GM18517 (cell line): Measurements from ENCODE around the gene ANGPTL3.

Experiments used
- ATAC-seq: cut with Tn5 transposase; IDR thresholded peaks from one replicate; pipeline ENCODE4 v1.9.1; 2021; ENCODE audit warnings: mild to moderate bottlenecking, moderate library complexity; ENCODE audit not compliant: unreplicated experiment

ANGPTL3 gene

GRCh38 chr1:62625415-62625814, 28.1 kb downstream of the ANGPTL3 start:
- ATAC-seq = peak; percentile 54

DNA sequence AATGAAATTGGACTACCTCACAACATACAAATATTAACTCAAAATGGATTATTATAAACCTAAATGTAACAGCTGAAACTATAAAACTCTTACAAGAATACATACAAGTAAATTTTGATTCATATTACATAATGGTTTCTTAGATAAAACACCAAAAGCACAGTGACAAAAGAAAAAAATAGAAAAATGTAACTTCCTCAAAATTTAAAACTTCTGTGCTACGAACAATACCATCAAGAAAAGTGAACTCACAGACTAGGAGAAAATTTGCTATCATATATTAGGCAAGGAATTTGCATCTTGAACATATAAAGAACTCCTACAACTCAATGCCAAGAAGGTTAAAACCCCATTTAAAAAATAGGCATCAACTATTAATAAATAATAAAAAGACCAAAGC, 31.2 kb downstream of the ANGPTL3 start:
- ATAC-seq = no peak

DNA sequence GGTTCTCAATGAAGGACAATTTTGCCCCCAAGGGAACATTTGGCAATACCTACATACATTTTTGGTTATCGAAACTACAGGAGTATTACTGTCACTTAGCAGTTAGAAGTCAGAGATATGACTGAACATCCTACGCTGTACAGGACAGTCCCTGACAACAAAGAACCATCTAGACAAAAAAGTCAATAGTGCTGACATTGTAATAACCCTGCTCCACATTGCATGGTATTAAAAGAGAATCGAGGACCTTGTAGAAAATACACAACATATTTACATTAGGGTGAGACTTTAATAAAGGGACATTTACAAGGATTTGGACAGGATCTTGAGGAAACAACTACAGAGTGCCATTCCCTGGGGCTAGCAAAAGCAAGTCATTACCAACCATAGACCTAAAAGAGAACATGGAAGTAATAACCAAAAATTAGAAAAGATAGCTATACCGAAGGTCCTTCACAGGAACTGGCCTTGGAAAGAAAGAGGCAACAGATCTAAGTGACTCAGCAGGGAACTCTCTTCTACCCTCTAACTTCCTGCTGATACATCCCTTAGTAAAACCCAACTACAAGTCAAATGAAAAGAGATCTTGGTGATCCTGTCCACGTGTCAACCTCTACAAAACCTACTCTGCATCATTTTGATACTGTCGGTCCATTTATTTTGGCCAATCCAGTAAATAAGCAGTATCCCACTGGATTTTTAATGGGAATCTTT, 40.2 kb downstream of the ANGPTL3 start:
- ATAC-seq = no peak

- ATAC-seq = no peak
Measured at GRCh38 chr1:62643283-62643682, 46.0 kb downstream of the ANGPTL3 start.

GRCh38 chr1:62652387-62652786, 55.1 kb downstream of the ANGPTL3 start:
- no peak for ATAC-seq

DNA sequence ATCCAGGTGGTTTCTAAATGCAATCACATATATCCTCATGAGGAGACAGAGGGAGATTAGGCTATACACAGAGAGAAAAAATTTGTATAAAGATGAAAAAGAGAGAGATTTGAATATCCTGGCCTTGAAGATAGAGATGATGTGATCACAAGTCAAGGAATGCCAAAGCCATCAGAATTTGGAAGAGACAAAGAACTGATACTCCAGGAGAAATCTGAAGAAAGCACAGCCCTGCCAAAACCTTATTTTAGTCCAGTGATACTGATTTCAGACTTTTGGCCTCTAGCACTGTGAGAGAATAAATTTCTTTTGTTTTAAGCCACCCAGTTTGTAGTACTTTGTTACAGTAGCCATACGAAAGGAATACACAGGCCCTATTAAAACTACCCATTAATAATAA, 57.4 kb downstream of the ANGPTL3 start:
- no peak for ATAC-seq
